GM21825 (cell line): Measurements from ENCODE around the gene BCLAF1.
"Not testable (repeated sequence)": the region's sequence is repeated elsewhere in the genome, so short reads cannot be mapped to it uniquely, and the experiment has no call there.

Source experiments
- ATAC-seq: cut with Tn5 transposase; IDR thresholded peaks from one replicate; pipeline ENCODE4 v1.9.1; 2021; ENCODE audit warnings: mild to moderate bottlenecking, moderate library complexity; ENCODE audit not compliant: unreplicated experiment

BCLAF1 gene

GRCh38 chr6:136312975-136313374 lies 23.3 kb upstream of the BCLAF1 start:
- ATAC-seq, result no peak

- no peak for ATAC-seq
Measured at GRCh38 chr6:136309729-136310311, 20.2 kb upstream of the BCLAF1 start.

DNA sequence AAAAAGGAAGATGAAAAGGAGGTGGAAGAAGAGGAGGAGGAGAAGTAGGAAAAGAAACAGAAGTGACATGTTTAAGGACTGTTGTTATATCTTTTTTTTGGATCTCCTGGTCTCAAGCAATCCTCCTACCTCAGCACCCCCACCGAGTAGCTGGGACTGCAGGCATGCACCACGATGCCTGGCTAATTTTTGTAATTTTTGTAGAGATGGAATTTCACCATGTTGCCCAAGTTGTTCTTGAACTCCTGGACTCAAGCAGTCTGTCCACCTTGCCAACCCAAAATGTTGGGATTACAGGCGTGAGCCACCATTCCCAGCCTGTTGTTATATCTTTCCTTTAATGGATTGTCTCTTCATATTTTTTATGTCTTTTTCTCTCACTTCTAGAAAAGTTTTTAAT lies 19.5 kb upstream of the BCLAF1 start:
- ATAC-seq, result no peak

- ATAC-seq, result not testable (repeated sequence)
Measured at GRCh38 chr6:136308469-136308868, 18.8 kb upstream of the BCLAF1 start.

GRCh38 chr6:136307351-136307750 lies 17.7 kb upstream of the BCLAF1 start:
- no peak for ATAC-seq

GRCh38 chr6:136306466-136306865 lies 16.8 kb upstream of the BCLAF1 start:
- no peak for ATAC-seq

- no peak for ATAC-seq
Measured at GRCh38 chr6:136304410-136304809, 14.8 kb upstream of the BCLAF1 start.

DNA sequence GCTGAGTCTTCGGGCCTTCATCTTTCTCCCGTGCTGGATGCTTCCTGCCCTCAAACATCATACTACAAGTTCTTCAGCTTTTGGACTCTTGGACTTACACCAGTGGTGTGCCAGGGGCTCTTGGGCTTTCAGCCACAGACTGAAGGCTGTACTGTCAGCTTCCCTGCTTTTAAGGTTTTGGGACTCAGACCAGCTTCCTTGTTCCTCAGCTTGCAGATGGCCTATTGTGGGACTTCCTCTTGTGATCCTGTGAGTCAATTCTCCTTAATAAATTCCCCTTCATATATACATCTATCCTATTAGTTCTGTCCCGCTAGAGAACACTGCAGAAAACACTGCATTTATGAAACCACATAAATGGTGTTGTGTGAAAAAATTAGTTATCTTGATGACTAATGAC lies 13.9 kb upstream of the BCLAF1 start:
- no peak for ATAC-seq

DNA sequence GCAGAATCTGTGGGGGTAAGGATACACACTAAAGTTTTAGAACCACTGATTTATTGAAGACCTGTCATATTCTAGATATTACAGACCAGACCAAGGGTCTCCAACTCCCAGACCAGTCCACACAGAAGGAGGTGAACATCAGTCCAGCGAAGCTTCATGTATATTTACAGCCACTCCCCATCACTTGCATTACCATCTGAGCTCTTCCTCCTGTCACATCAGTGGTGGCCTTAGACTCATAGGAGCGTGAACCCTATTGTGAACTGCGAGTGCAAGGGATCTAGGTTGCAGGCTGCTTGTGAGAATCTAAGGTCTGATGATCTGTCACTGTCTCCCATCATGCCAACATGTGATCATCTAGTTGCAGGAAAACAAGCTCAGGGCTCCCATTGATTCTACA lies 5.0 kb upstream of the BCLAF1 start:
- ATAC-seq, result no peak

DNA sequence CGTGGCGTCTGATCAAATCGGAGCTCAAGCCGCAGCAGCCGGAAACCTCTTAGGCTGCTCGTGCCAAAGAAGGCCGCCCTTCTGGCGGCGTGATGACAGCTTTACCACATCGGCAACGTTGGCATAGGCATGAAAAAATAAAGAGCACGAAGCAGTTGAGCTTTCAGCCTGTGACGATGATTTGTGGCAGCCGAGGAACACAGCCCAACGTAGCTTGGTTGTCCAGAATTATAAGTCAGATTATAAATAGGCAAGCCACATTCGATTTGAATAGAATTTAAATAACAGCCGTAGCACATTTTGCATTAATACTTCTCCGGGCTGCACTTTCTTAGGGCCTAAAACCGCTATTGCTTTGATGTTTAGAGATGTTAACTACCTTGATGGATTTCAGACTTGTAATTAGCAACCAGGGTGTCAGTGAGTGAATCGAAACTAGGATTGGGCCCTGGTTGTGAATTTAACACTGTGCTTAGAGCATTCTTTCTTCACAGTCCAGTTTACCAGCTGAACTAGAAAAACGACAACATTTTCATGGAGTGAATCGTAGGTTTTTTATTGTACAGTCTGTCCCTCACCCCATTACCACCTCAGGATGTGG lies 864 bp upstream of the BCLAF1 start:
- ATAC-seq, result peak; percentile 25

DNA sequence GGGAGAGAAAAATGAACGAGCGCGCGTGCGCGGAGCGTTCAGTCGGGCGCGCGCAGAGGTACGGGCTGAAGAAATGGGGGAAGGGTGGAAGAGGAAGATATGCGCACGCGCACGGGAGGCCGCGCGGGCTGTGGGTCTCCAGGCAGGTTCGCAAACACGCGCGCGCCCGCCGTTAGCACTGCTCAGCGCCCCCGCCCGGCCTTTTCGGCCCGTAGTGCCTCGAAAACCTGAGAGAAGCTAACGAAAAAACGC lies 393 bp downstream of the BCLAF1 start:
- peak; percentile 30 for ATAC-seq

- ATAC-seq, result peak; percentile 33
Measured at GRCh38 chr6:136288566-136289326, 900 bp downstream of the BCLAF1 start.

DNA sequence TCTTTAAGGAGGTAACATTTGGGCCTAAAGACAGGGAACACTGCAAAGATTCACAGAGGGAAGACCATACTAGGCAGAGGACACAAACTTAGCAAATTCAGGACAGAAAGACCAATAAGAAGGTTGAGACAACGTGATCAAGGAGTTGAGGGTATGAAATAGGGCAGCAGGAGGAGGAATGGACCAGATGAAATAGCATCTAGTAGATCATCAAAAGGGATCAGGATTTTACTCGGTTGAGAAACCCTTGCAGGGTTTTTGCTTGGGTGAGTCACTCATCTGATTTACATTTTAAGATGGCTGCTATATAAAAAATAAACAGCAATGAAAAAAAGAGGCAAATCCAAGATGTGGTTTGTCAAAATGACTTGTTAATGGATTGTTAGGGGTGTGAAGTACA lies 4.7 kb downstream of the BCLAF1 start:
- ATAC-seq, result no peak

GRCh38 chr6:136282906-136283305 lies 6.7 kb downstream of the BCLAF1 start:
- no peak for ATAC-seq

DNA sequence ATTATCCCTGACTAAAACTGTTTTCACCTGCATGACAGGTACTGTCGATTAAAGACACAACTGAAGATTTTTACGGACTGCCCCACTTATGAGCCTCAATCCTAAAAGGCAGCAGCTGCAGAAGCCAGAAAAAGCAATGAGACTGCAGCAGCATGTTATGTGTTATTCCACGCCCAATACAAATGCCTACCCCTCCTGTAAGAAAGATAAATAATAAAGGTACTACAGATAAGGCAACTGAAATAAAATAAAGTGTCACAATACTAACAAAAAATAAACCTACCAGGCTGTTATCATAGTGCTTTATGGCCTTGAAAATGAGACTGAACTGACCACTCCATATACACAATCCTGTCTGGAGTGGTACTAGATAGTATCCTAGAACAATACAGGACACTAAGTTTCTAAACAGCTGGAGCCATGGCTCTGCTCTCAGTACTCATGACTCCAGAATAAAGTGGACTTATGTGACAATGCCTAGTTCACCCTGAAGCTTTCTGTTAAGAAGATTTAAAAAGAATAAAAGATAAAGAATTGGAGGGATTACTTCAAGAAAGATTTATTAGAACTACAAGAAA lies 9.5 kb downstream of the BCLAF1 start:
- ATAC-seq, result no peak

- ATAC-seq, result no peak
Measured at GRCh38 chr6:136274062-136274461, 15.6 kb downstream of the BCLAF1 start.

DNA sequence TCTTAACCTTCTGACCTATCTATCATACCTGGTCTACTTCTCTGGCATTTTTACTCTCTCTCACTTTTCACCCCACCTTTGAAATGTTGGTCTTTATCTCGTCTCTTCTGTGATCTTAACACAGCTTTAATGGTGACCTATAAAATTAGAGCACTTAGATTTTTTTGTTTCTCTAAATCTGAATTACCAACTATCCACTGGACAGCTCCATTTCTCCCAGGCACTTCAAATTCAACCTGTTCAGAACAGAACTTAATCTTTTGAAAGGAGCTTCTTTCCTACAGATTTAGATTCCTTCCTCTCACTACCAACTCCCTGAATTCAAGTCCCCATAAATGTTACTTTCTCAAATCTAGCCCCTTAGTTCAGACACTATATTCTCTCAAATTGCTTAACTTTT lies 24.5 kb downstream of the BCLAF1 start:
- no peak for ATAC-seq

DNA sequence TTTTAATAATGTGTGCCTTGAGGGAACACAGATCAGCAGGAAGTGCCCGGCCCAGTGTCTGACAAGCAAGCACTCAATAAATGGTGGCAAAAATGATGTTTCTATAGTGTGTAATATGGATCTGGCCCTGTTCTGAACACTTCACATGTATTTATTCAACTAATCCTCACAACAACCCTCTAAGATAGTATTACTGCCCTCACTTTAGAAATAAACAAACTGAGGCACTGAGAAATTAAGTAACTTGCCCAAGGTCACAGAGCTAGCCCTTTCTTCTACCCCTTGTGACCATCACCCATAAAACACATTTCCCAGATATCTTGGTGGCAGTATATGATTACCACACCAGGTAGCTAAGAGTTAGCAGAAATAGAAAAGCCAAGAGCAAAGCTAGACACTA lies 26.7 kb downstream of the BCLAF1 start:
- no peak for ATAC-seq

- ATAC-seq, result no peak
Measured at GRCh38 chr6:136254851-136255466, 34.7 kb downstream of the BCLAF1 start.

DNA sequence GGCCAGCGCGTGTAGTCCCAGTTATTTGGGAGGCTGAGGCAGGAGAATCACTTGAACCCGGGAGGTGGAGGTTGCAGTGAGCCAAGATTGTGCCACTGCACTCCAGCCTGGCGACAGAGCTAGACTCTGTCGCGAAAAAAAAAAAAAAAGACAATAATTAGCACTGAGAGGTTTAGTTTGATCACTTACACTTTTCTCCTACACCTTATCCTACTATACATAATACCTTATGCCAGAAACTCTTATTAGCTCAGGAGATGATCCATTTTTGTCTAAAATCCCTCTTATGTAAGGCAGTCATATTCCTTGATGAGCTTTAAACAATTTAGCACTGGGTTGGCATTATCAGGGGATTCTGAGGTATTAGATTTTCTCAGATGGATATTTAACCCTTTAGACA lies 35.9 kb downstream of the BCLAF1 start:
- no peak for ATAC-seq

DNA sequence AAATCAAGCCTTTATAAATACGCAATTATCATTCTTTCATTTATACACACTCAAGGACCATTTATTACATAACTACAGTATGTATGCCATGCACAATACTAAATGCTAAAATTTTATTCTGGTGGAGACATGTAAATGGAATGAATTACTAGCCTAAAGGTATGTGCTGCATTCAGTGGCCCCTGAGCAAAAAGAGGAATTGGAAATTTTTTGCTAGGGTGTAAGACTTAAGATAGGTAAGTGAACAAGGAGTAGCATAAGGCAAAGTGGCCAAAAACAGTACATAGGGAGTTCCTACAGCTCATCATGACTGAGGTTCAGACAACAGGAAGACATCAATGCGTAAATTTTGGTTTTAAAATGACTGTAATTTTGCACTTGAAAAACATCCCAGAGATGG lies 37.2 kb downstream of the BCLAF1 start:
- ATAC-seq, result no peak

GRCh38 chr6:136251394-136251793 lies 38.3 kb downstream of the BCLAF1 start:
- ATAC-seq, result no peak
